A549 (cell line): ENCODE data around the gene COL16A1. TPM values are rescaled to one million over a fixed set of nuclear protein-coding genes. Genes with fewer than 3 reads are reported as not detected.

Experiments
- ATAC-seq, 2 experiments: fragments of 200-7000 bp in 1 of 2; fragments of >200 bp in 1 of 2; cut with Nextera tagmentation in 1 of 2; cut with Tn5 transposase in 1 of 2; 3 replicates each; pipeline versions ENCODE4 v1.8.0 to v1.9.1; 2018 to 2020; ENCODE audit warnings: mild to moderate bottlenecking in 1 of 2, moderate library complexity in 1 of 2
- CTCF ChIA-PET: fragments of 300-600 bp; sonication (Branson Sonifier 250); formaldehyde crosslinking; extraction: SDS; loops from one replicate; lab custom pipeline; 2021; ENCODE audit warnings: antibody characterized with exemption, inconsistent platforms; lab: Yijun Ruan, JAX
- POLR2A ChIA-PET: fragments of 350-600 bp; formaldehyde crosslinking; extraction: SDS; loops from one replicate; lab custom pipeline; 2021; ENCODE audit warnings: antibody characterized with exemption, inconsistent platforms; lab: Yijun Ruan, JAX
- DNase-seq, 2 experiments: peaks; one replicate each; pipeline versions ENCODE4 v3.0.0 to v3.0.0-alpha.2; 2011 to 2016; ENCODE audit warnings: low read depth in 1 of 2, low spot score in 1 of 2
- FAIRE-seq: peaks from 2 replicates; lab custom pipeline; 2011; peaks lifted over from hg19 to GRCh38; lab: Jason Lieb, UNC
- H3K27ac ChIP-seq, 2 experiments: fragments of >200 bp; sonication (Bioruptor Twin); formaldehyde crosslinking; 3 replicates each; pipeline ENCODE4 v1.5.1; 2016 to 2017
- H3K4me1 ChIP-seq: fragments of >200 bp; sonication (Bioruptor Twin); formaldehyde crosslinking; 3 replicates; pipeline ENCODE4 v1.6.1; 2016
- H3K4me2 ChIP-seq: fragments of >200 bp; sonication (Bioruptor Twin); formaldehyde crosslinking; 3 replicates; pipeline ENCODE4 v1.6.1; 2016
- H3K4me3 ChIP-seq: fragments of >200 bp; sonication (Bioruptor Twin); formaldehyde crosslinking; 3 replicates; pipeline ENCODE4 v1.5.1; 2016
- H3K9me3 ChIP-seq: fragments of >200 bp; sonication (Bioruptor Twin); formaldehyde crosslinking; 3 replicates; pipeline ENCODE4 v1.6.1; 2016
- BCL3 ChIP-seq: fragments of >200 bp; sonication (Bioruptor Twin); formaldehyde crosslinking; IDR thresholded peaks from 3 replicates; pipeline ENCODE4 v1.6.1; 2016
- BHLHE40 ChIP-seq: IDR thresholded peaks from 2 replicates; pipeline ENCODE4 v1.6.1; 2012; ENCODE audit warnings: low read depth, low read length, inconsistent platforms
- CBX2 ChIP-seq: fragments of 200-600 bp; sonication (generic); IDR thresholded peaks from 2 replicates; pipeline ENCODE4 v1.6.1; 2016; ENCODE audit warnings: low read depth, mild to moderate bottlenecking, borderline replicate concordance
- CBX8 ChIP-seq: fragments of 200-600 bp; sonication (generic); IDR thresholded peaks from 2 replicates; pipeline ENCODE4 v1.6.1; 2016
- CHD2 ChIP-seq: fragments of 150-350 bp; IDR thresholded peaks from 2 replicates; pipeline ENCODE4 v1.6.1; 2014; ENCODE audit warnings: low read length; ENCODE audit not compliant: partially characterized antibody
- EHMT2 ChIP-seq: fragments of 200-600 bp; sonication (generic); IDR thresholded peaks from 2 replicates; pipeline ENCODE4 v1.6.1; 2016; ENCODE audit warnings: antibody characterized with exemption, low read depth, mild to moderate bottlenecking, moderate library complexity
- EP300 ChIP-seq, 2 experiments: fragments of >200 bp; sonication (Bioruptor Twin); formaldehyde crosslinking; IDR thresholded peaks; 2 replicates in 1 of 2; 3 replicates in 1 of 2; pipeline ENCODE4 v1.6.1; 2016 to 2017
- FOSB ChIP-seq: fragments of 250-450 bp; sonication (Bioruptor Pico); IDR thresholded peaks from 2 replicates; pipeline ENCODE4 v1.5.0; 2020; ENCODE audit warnings: mild to moderate bottlenecking, moderate library complexity
- GATA3 ChIP-seq: IDR thresholded peaks from 2 replicates; pipeline ENCODE4 v1.6.1; 2012; ENCODE audit warnings: borderline replicate concordance
- HEYL ChIP-seq: fragments of 250-450 bp; sonication (Bioruptor Pico); IDR thresholded peaks from 2 replicates; pipeline ENCODE4 v1.8.0; 2021; ENCODE audit warnings: mild to moderate bottlenecking, moderate library complexity
- HOXB5 ChIP-seq: fragments of 250-450 bp; sonication (Bioruptor Pico); IDR thresholded peaks from 2 replicates; pipeline ENCODE4 v1.5.0; 2020; ENCODE audit warnings: mild to moderate bottlenecking, moderate library complexity
- JUN ChIP-seq, 2 experiments: fragments of >200 bp; sonication (Bioruptor Twin); formaldehyde crosslinking; IDR thresholded peaks; 2 replicates in 1 of 2; 3 replicates in 1 of 2; pipeline ENCODE4 v1.6.1; 2016 to 2017
- KDM5A ChIP-seq: fragments of 200-600 bp; sonication (generic); IDR thresholded peaks from 2 replicates; pipeline ENCODE4 v1.6.1; 2016; ENCODE audit warnings: antibody characterized with exemption, mild to moderate bottlenecking
- NFE2L2 ChIP-seq: fragments of 150-350 bp; conservative IDR thresholded peaks from 2 replicates; pipeline ENCODE4 v1.6.1; 2014; ENCODE audit warnings: low read length
- PBX3 ChIP-seq: IDR thresholded peaks from 2 replicates; pipeline ENCODE4 v1.6.1; 2012
- PHF8 ChIP-seq: fragments of 200-600 bp; sonication (generic); IDR thresholded peaks from 2 replicates; pipeline ENCODE4 v1.6.1; 2016; ENCODE audit warnings: low read depth, mild to moderate bottlenecking, antibody characterized with exemption, moderate library complexity, borderline replicate concordance
- RCOR1 ChIP-seq: fragments of 150-350 bp; IDR thresholded peaks from 2 replicates; pipeline ENCODE4 v1.6.1; 2014; ENCODE audit warnings: antibody characterized with exemption, low read length, low read depth
- RFX5 ChIP-seq: fragments of 450-650 bp; IDR thresholded peaks from 2 replicates; pipeline ENCODE4 v1.7.1; 2014; ENCODE audit warnings: antibody characterized with exemption, mild to moderate bottlenecking, moderate library complexity
- RNF2 ChIP-seq: fragments of 200-600 bp; sonication (generic); IDR thresholded peaks from 2 replicates; pipeline ENCODE4 v1.6.1; 2016; ENCODE audit warnings: low read depth, mild to moderate bottlenecking, antibody characterized with exemption, moderate library complexity, borderline replicate concordance
- SMC3 ChIP-seq: fragments of >200 bp; sonication (Bioruptor Twin); formaldehyde crosslinking; IDR thresholded peaks from 3 replicates; pipeline ENCODE4 v1.6.1; 2018; ENCODE audit warnings: inconsistent platforms
- SREBF2 ChIP-seq: fragments of 450-650 bp; IDR thresholded peaks from 2 replicates; pipeline ENCODE4 v1.6.1; 2014; ENCODE audit warnings: mild to moderate bottlenecking, moderate library complexity
- TFCP2L1 ChIP-seq: fragments of 250-450 bp; sonication (Bioruptor Pico); IDR thresholded peaks from 2 replicates; pipeline ENCODE4 v1.5.0; 2021; ENCODE audit warnings: mild to moderate bottlenecking
- ZC3H11A ChIP-seq: fragments of 450-650 bp; IDR thresholded peaks from 2 replicates; pipeline ENCODE4 v1.6.1; 2014; ENCODE audit warnings: antibody characterized with exemption, mild to moderate bottlenecking
- ZNF302 ChIP-seq: fragments of 250-450 bp; sonication (Bioruptor Pico); IDR thresholded peaks from 2 replicates; pipeline ENCODE4 v1.9.0; 2021; ENCODE audit warnings: inconsistent platforms, mild to moderate bottlenecking, moderate library complexity
- ZSCAN20 ChIP-seq: fragments of 250-450 bp; sonication (Bioruptor Pico); IDR thresholded peaks from 2 replicates; pipeline ENCODE4 v1.8.0; 2022; ENCODE audit warnings: mild to moderate bottlenecking, moderate library complexity
- WGBS: methylation state at CpG from one replicate; pipeline ENCODE4 v1.1.6; 2017; ENCODE audit errors: missing lambda C conversion rate; 5-methylcytosine and 5-hydroxymethylcytosine counted together
- polyA plus RNA-seq, 4 experiments: library from polyadenylated mRNA; depleted of rRNA in 3 of 4; stranded (reverse); fragments of >200 nt; fragmentation: RNase III in 1 of 4; extraction: RNeasy Plus Mini Kit Qiagen cat#74134 plus additional on column Dnase treatment in 1 of 4; gene quantifications; 2 replicates in 3 of 4; 3 replicates in 1 of 4; pipeline ENCODE4 v1.2.3, GENCODE V29; 2011 to 2017
- TF ChIP-seq, protein P1 (sequence below): fragments of 200-600 bp; sonication (generic); IDR thresholded peaks from 2 replicates; pipeline ENCODE4 v1.6.1; 2016; ENCODE audit warnings: antibody characterized with exemption, mild to moderate bottlenecking, moderate library complexity

The COL16A1 gene
- polyA plus RNA-seq, 2 of the 4 experiments (the other 2 are of a cell fraction) = 1.4 to 8.1 TPM

DNA sequence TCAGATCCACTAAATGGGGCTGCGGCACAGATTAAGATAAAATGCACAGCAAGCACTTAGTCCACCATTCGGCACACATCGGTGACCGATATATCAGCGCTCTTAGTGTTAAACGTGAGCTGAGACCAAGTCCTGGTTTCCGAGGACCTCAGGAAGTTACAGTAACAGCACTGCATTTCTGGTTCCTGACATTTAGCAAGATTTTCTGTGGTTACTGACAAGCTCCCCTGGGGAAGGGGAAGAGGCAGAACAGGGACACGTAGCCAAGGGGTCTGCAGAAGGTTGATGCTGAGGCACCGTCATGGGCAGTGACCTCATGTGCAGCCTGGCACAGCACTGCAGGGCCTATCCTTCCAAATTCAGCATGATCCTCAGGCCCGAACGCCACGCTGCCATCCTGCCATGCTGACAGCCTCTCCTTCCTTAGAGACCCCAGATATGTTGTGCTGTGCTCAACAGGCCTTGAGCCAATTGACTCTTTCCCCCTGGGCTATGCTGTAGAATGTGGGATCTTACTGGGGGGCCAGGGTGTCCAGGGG, 45.8 kb downstream of the COL16A1 start:
- ATAC-seq (no peak), DNase-seq (no peak), FAIRE-seq (no peak)
- TF ChIP-seq GATA3 (no peak), HOXB5 (CRISPR knock-in tag) (no peak), ZC3H11A (no peak), JUN (IDR thresholded peaks at IDR 0.05) (no peak), EP300 (IDR thresholded peaks at IDR 0.05) (no peak), RNF2 (no peak), CHD2 (no peak), BHLHE40 (no peak), EHMT2 (no peak), SMC3 (no peak), PHF8 (no peak)
- TF ChIP-seq, protein P1, sequence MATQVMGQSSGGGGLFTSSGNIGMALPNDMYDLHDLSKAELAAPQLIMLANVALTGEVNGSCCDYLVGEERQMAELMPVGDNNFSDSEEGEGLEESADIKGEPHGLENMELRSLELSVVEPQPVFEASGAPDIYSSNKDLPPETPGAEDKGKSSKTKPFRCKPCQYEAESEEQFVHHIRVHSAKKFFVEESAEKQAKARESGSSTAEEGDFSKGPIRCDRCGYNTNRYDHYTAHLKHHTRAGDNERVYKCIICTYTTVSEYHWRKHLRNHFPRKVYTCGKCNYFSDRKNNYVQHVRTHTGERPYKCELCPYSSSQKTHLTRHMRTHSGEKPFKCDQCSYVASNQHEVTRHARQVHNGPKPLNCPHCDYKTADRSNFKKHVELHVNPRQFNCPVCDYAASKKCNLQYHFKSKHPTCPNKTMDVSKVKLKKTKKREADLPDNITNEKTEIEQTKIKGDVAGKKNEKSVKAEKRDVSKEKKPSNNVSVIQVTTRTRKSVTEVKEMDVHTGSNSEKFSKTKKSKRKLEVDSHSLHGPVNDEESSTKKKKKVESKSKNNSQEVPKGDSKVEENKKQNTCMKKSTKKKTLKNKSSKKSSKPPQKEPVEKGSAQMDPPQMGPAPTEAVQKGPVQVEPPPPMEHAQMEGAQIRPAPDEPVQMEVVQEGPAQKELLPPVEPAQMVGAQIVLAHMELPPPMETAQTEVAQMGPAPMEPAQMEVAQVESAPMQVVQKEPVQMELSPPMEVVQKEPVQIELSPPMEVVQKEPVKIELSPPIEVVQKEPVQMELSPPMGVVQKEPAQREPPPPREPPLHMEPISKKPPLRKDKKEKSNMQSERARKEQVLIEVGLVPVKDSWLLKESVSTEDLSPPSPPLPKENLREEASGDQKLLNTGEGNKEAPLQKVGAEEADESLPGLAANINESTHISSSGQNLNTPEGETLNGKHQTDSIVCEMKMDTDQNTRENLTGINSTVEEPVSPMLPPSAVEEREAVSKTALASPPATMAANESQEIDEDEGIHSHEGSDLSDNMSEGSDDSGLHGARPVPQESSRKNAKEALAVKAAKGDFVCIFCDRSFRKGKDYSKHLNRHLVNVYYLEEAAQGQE = no peak
- no peak overlapping the region for H3K4me3 ChIP-seq
- WGBS = 85% methylated on average over 11 of the region's 12 CpGs
- H3K27ac ChIP-seq = no peak overlapping the region
- no peaks in the 10 kb centered on the region for H3K4me1 ChIP-seq
- no peaks in the 10 kb centered on the region for H3K9me3 ChIP-seq
- CTCF ChIA-PET = interaction anchor here (1.0 to 11.2 kb wide), 3 partner anchors 57 to 131 kb away, joined by 3 to 102 read pairs (median 15); no protein-coding TSS in a partner anchor
- POLR2A ChIA-PET = no interaction called here
- no peak overlapping the region for H3K4me2 ChIP-seq

GRCh38 chr1:31657020-31657804, 46.6 kb downstream of the COL16A1 start:
- Histone ChIP-seq H3K4me3 (no peak overlapping the region), H3K4me2 (no peak overlapping the region), H3K27ac (no peak overlapping the region), H3K9me3 (no peaks in the 10 kb centered on the region), H3K4me1 (no peaks in the 10 kb centered on the region)
- FAIRE-seq = no peak
- no peak for DNase-seq
- 64% methylated on average over 6 of the region's 14 CpGs for WGBS
- ATAC-seq = no peak
- CTCF ChIA-PET = interaction anchor here (1.0 to 3.3 kb wide), 3 partner anchors 12 to 132 kb away, joined by 3 to 15 read pairs (median 3); partner anchors contain the start of gene PEF1
- POLR2A ChIA-PET = no interaction called here
- TF ChIP-seq PBX3 (no peak), ZNF302 (no peak), FOSB (CRISPR knock-in tag) (no peak), PHF8 (no peak), HOXB5 (CRISPR knock-in tag) (no peak), BCL3 (no peak), CBX8 (no peak), RFX5 (no peak), CBX2 (no peak), EHMT2 (no peak), KDM5A (no peak), ZSCAN20 (CRISPR knock-in tag) (no peak), RCOR1 (no peak), HEYL (no peak), ZC3H11A (no peak), SREBF2 (no peak), TFCP2L1 (CRISPR knock-in tag) (no peak), NFE2L2 (no peak)
- TF ChIP-seq, protein P1 = no peak
